C1 segment of cervical spinal cord (tissue), 14 donors: Measurements from ENCODE around the gene KLHL33.

ENCODE experiments used
- DNase-seq, 14 donors: peaks; one replicate each; lab custom pipeline; 2025; lab: John Stamatoyannopoulos, UW

The KLHL33 gene

GRCh38 chr14:20416223-20416622 lies 19.7 kb downstream of the KLHL33 start:
- no peak for DNase-seq

- peak in 2 of 14 donors; percentile 36 to 53 for DNase-seq
These were observed 20.2 kb downstream of the KLHL33 start for GRCh38 chr14:20415782-20416206.

GRCh38 chr14:20413744-20414082 lies 22.3 kb downstream of the KLHL33 start:
- DNase-seq = peak in 1 of 14 donors; percentile 12

- peak in 13 of 14 donors; percentile 24 to 83 (median 73) for DNase-seq
These were observed 22.9 kb downstream of the KLHL33 start, which contains the start of gene TEP1 for GRCh38 chr14:20412876-20413743. Gene TEP1 (minus strand): TSS chr14:20413501. CDS start chr14:20408439, 5,062 bp downstream.

- DNase-seq = no peak
These were observed 23.6 kb downstream of the KLHL33 start for GRCh38 chr14:20412411-20412810.

- DNase-seq = no peak
These were observed 26.7 kb downstream of the KLHL33 start for GRCh38 chr14:20409226-20409625.

- no peak for DNase-seq
These were observed 32.4 kb downstream of the KLHL33 start for GRCh38 chr14:20403521-20403920.

GRCh38 chr14:20400965-20401593 lies 34.9 kb downstream of the KLHL33 start:
- no peak for DNase-seq

- no peak for DNase-seq
These were observed 35.4 kb downstream of the KLHL33 start for GRCh38 chr14:20400589-20400964.

GRCh38 chr14:20397511-20397910 lies 38.5 kb downstream of the KLHL33 start:
- no peak for DNase-seq

GRCh38 chr14:20391505-20391904 lies 44.5 kb downstream of the KLHL33 start:
- no peak for DNase-seq

- no peak for DNase-seq
These were observed 47.8 kb downstream of the KLHL33 start for GRCh38 chr14:20388159-20388558.

GRCh38 chr14:20387576-20387975 lies 48.4 kb downstream of the KLHL33 start:
- no peak for DNase-seq

GRCh38 chr14:20386276-20386855 lies 49.6 kb downstream of the KLHL33 start:
- DNase-seq = peak in 1 of 14 donors; percentile 88

- no peak for DNase-seq
These were observed 51.1 kb downstream of the KLHL33 start for GRCh38 chr14:20384886-20385285.

GRCh38 chr14:20384321-20384720 lies 51.6 kb downstream of the KLHL33 start:
- DNase-seq = no peak

GRCh38 chr14:20383636-20384035 lies 52.3 kb downstream of the KLHL33 start:
- no peak for DNase-seq

GRCh38 chr14:20383032-20383431 lies 52.9 kb downstream of the KLHL33 start:
- no peak for DNase-seq

GRCh38 chr14:20382526-20382925 lies 53.4 kb downstream of the KLHL33 start:
- DNase-seq = no peak

GRCh38 chr14:20381341-20381740 lies 54.6 kb downstream of the KLHL33 start:
- no peak for DNase-seq

- DNase-seq = no peak
These were observed 55.3 kb downstream of the KLHL33 start for GRCh38 chr14:20380681-20381080.

GRCh38 chr14:20379743-20380142 lies 56.2 kb downstream of the KLHL33 start:
- DNase-seq = no peak

GRCh38 chr14:20377171-20377570 lies 58.8 kb downstream of the KLHL33 start:
- DNase-seq = no peak
